ENCODE data around the gene CCDC50. TPM values are rescaled to one million over a fixed set of nuclear protein-coding genes. Genes with fewer than 3 reads are reported as not detected.

The CCDC50 gene
- total and polyA plus RNA-seq, 2 of the 8 experiments (the other 6 are each of a cell fraction or from before 2014, with no cell fraction given): 7.3 to 19.2 TPM

- TF ChIP-seq EGR1 (IDR thresholded peaks at IDR 0.05; ENCODE audit: borderline replicate concordance, low read depth, low read length) (no peak), SIRT6 (IDR thresholded peaks at IDR 0.05; ENCODE audit: low read length) (no peak)
Measured at GRCh38 chr3:191338177-191338488, 8.9 kb downstream of the CCDC50 start (continued).

All from H1 (cell line).